CD4-positive, alpha-beta T cell treated with Interleukin-12 subunit alpha and Interleukin-12 subunit beta, for 1 hour (primary cell): ENCODE data around the gene P4HA2.
"Not testable (repeated sequence)": the region's sequence is repeated elsewhere in the genome, so short reads cannot be mapped to it uniquely, and the experiment has no call there.

Experiments used
- DNase-seq: peaks from one replicate; pipeline ENCODE4 v3.0.0-alpha.2; 2020

The P4HA2 gene

GRCh38 chr5:132193165-132193694, 34.4 kb downstream of the P4HA2 start:
- DNase-seq = no peak

- peak; percentile 54 for DNase-seq
Measured at GRCh38 chr5:132190161-132190817, 37.4 kb downstream of the P4HA2 start.

- no peak for DNase-seq
Measured at GRCh38 chr5:132184588-132184987, 43.1 kb downstream of the P4HA2 start.

- DNase-seq = no peak
Measured at GRCh38 chr5:132183723-132184122, 43.9 kb downstream of the P4HA2 start.

- no peak for DNase-seq
Measured at GRCh38 chr5:132182359-132183040, 45.2 kb downstream of the P4HA2 start.

GRCh38 chr5:132181011-132181629, 46.5 kb downstream of the P4HA2 start:
- DNase-seq = no peak

- DNase-seq = peak; percentile 5
Measured at GRCh38 chr5:132180134-132180745, 47.4 kb downstream of the P4HA2 start.

GRCh38 chr5:132179405-132179804, 48.2 kb downstream of the P4HA2 start:
- no peak for DNase-seq

GRCh38 chr5:132177691-132178149, 49.9 kb downstream of the P4HA2 start:
- no peak for DNase-seq

GRCh38 chr5:132176987-132177386, 50.7 kb downstream of the P4HA2 start:
- DNase-seq = peak; percentile 6

- DNase-seq = no peak
Measured at GRCh38 chr5:132176521-132176945, 51.1 kb downstream of the P4HA2 start.

- no peak for DNase-seq
Measured at GRCh38 chr5:132162945-132163344, 64.7 kb downstream of the P4HA2 start.

GRCh38 chr5:132161574-132162326, 65.9 kb downstream of the P4HA2 start:
- DNase-seq = not testable (repeated sequence)

- no peak for DNase-seq
Measured at GRCh38 chr5:132156413-132156812, 71.2 kb downstream of the P4HA2 start.

GRCh38 chr5:132150565-132150964, 77.1 kb downstream of the P4HA2 start:
- no peak for DNase-seq

GRCh38 chr5:132147663-132148062, 80.0 kb downstream of the P4HA2 start:
- DNase-seq = no peak

GRCh38 chr5:132145326-132145725, 82.3 kb downstream of the P4HA2 start:
- not testable (repeated sequence) for DNase-seq

GRCh38 chr5:132143148-132143547, 84.5 kb downstream of the P4HA2 start:
- DNase-seq = no peak

- DNase-seq = no peak
Measured at GRCh38 chr5:132142459-132142858, 85.2 kb downstream of the P4HA2 start.
